NCI-H2196 (cell line): ENCODE results near the gene PLLP.

Source experiments
- DNase-seq: peaks from one replicate; lab custom pipeline; 2025; ENCODE audit not compliant: unreplicated experiment; lab: John Stamatoyannopoulos, UW

The PLLP gene

GRCh38 chr16:57226701-57227621 lies 57.5 kb downstream of the PLLP start:
- DNase-seq = no peak

- DNase-seq = no peak
Observed at GRCh38 chr16:57225978-57226377, 58.5 kb downstream of the PLLP start.

GRCh38 chr16:57224651-57225335 lies 59.7 kb downstream of the PLLP start:
- DNase-seq = no peak

DNA sequence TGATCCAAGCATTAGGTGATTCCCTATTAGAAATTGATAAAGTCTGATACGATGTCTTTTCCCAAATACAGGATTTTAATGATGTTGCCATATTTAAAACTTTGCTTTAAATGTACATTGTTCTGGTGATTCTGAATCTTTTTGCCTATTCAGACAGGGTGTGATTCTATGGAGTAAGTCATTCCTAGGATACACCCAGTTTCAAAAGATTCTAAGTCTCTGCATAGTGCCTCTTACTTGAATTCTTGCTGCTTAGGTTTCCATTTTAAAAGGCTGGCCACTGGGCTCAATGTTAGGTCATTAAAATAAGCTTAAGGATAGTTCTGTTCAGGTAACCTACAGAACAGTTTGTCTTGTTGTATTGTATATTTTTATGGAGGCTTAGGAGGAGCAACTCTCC lies 61.4 kb downstream of the PLLP start:
- DNase-seq = no peak

- DNase-seq = no peak
Observed at GRCh38 chr16:57216968-57217367, 67.5 kb downstream of the PLLP start.

DNA sequence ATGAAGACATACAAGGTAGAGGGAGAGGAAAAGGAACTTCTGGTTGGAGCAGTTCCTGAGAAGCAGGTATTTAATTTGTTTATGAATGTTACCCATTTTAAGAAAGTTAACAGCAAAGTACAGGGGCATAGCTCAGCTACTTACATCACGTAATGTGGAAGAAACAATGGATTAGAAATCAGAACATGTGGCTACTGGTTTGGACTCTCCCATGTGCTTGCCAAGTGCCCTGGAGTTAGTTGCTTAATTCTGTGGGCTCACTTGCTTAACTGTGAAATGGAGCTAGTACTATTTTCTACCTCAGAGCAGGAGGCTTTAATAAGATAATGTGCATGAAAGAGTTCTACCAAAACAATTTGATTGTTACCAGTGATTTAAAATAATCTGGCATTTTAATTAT lies 71.0 kb downstream of the PLLP start:
- no peak for DNase-seq

DNA sequence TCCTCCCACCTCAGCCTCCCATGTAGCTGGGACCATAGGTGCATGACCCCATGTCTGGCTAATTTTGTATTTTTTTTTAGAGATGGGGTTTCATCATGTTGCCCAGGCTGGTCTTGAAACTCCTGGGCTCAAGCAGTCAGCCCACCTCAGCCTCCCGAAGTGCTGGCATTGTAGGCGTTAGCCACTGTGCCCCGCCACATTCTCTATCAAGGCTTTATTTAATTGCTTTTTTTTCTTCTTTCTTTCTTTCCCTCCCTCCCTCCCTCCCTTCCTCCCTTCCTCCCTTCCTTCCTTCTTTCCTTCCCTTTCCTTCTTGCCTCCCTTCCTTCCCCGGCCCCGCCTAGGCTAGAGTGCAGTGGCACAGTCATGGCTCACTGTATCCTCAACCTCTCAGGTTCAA lies 74.7 kb downstream of the PLLP start:
- DNase-seq = no peak

- no peak for DNase-seq
Observed at GRCh38 chr16:57208926-57209325, 75.5 kb downstream of the PLLP start.
